ENCODE measurements around the gene METTL18.

The METTL18 gene

DNA sequence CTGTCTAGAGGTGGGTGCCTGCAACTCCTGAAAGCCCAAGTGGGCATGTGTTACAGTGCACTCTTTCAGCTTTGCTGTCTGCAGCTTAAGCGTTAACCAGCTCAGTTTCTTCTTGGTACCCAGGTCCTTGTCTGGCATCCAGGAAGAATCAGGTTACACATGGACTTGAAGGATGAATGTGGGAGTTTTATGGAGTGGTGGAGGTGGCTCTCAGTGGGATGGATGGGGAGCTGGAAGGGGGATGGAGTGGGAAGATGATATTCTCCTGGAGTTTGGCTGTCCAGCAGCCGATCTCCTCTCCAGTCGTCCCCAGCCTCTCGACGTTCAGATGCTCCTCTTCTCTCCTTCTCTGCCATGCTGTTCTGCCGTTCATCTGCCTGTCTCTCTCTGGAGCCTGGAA is 9.4 kb downstream of the METTL18 start:
- DNase-seq (ENCODE audit: low read depth), result no peak

DNA sequence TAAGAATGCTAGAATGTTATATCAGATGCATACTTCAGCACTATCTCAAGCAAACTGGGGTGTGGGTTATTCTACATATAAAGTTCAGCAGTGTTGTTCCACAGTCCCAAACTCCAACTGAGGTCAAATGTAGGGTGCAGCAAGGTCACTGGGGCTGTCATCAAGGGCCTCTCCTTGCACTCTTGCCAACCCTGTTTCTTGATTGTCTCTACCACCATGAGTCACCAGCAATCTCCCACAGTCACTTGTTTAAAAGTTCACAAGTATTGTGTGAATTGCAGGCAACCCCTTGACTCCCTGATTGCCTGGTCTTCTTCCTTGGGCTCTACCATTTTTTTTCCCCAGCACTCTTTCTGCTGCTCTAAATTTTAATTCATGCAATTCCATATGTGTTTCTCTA is 10.6 kb downstream of the METTL18 start:
- no peak for DNase-seq (ENCODE audit: low read depth)

DNA sequence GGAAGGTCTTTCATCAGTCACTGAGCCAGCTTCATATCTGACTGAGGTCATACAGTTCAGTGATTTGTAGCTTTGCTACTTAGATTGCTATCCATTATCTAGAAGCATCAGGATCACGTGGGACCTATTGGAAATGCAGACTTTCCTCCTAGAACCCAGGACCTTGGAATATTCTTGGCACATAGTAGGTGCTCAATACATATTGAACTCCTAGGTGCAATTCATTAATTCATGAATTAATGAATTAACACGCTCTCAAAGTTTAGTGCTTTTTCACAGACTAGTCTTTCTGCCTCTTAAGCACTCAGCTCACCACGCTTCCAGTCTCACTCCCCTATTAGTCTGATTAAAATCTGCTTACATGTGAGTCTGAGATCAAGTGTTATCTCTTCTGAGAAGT is 12.1 kb downstream of the METTL18 start:
- DNase-seq (ENCODE audit: low read depth), result no peak

DNA sequence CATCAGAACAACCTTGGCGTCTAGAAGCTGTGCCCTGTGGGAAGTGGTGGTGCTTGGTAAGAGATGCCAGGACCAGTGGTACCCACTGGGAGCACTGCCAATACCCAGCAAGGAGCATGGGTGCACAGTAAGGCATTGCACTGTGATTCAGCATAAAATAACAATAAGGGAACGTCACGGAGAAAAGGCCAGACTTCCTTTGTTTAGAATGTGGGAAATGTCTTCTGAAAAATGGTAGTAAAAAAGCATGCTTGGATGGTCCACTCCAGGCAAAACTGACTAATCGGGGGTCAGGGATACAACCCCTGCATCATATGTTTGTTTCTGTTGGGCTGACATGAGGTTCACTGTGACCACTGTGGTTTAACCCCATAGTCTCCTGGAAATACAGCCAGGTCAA is 14.7 kb downstream of the METTL18 start:
- no peak for DNase-seq (ENCODE audit: low read depth)

DNA sequence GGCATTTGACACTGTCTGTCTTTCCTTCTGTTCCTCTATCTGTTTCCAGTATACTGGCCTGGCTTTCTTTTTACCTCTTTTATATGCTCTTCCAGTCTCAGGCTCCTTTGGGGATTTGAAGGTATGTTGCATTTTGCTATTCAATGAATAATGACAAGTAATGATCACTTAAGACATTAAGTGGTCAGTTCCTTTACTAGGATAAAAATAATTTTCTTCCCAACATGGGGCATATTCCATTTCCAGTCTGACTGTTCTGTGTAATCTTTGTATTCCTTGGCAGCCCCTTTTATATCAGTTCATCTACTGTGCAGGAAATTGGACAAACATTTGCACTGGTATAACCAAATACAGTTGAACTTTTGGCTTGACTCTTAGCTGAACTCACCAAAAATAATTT is 15.6 kb downstream of the METTL18 start:
- no peak for DNase-seq (ENCODE audit: low read depth)

DNA sequence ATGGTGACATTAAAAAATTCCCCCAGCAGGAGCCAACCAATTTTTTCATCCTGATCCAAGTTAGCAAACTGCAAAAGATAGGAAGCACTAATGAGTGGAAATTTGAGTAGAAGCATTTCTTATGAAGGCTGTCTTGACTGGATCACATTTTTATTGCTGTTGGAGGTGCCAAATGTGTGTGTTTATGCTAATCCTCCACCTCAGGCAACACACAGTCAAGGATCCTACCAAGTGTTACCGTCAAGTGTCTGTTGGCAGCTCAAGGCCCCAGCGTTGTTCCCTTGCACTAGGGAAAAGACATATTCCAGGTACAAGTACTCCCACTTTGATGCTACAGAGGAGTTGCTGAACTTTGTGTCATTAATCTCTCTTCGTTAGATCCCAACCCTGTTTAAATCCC is 18.3 kb downstream of the METTL18 start:
- DNase-seq (ENCODE audit: low read depth), result no peak

DNA sequence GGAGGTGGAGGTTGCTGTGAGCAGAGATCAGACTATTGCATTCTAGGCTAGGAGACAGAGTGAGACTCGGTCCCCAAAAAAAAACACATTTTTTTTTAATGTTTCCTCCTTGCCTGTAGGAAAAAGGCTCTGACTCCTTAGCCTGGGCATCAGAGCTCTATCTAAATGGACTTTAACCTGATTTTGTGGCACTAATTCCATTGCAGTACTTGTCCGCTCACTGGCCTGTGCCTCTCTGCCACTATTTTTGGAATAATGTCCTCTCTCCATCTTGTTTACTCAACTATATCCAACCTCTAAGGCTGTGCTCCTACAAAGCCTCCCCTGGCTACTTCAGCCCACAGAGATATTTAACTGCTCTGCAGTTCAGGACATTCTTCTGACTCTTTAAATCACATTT is 26.5 kb downstream of the METTL18 start:
- no peak for DNase-seq (ENCODE audit: low read depth)

DNA sequence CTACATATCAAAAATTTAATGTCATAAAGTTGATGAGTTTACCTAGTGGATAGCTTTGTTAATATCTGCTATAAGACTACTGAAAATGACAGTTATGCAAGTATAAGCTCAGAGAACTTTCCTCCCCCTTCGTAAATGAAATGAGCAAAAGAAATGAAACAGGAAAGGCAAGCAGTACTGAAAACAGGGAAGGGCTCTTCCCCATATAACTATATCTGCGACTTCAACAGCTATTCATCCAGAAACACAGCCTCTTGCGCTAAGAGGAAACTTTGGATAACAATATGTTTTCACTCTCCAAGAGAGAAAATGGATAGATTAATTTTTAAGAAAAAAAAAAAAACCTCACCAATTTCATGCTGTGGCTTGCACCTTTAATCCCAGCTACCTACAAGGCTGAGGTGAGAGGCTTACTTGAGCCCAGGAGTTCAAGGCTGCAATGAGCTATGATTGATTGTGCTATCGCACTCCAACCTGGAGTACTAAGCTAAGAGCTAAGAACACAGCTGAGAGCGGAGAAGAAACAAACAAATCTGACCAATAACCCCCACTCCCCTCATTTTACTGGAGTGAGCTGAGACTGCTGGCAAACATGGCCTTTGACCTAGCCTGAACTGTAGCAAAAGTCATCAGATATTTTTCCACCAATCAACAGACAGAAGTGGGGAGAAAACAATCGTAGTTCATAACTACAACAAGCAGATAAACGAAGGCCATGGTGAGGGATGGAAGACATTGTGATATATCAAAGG is 29.0 kb downstream of the METTL18 start:
- no peak for DNase-seq (ENCODE audit: low read depth)

DNA sequence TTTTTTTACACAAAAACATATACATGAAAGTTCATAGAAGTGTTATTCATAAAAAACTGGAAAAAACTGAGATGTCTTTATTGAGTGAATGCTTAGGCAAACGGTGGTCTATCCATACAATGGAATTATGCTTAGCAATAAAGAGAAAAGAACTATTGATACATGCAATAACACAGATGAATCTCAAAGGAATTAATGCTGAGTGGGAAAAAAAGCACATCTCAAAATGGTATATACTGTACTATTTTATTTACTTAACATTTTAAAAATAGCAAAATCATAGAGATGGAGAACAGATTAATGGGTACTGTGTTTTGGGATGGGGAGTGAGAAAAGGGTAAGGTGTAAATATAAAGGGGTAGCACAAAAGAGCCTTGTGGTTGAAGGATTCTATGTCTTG is 29.8 kb downstream of the METTL18 start:
- no peak for DNase-seq (ENCODE audit: low read depth)

DNA sequence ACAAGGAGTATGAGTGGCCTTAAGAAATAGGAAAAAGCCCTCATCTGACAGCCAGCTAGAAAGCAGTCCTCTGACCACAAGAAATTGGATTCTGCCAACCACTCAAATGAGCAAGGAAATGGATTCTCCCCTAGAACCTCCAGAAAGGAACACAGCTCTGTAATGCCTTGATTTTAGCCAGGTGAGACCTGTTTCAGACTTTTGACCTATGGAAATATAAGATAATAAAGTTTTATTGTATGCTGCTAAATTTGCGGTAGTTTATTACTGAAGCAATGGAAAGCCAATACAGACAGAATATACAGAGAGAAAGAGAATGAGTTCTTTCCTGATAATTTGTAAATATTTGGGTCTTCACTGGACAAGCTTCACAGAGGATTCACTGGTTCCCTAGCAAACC is 32.0 kb downstream of the METTL18 start:
- no peak for DNase-seq (ENCODE audit: low read depth)

DNA sequence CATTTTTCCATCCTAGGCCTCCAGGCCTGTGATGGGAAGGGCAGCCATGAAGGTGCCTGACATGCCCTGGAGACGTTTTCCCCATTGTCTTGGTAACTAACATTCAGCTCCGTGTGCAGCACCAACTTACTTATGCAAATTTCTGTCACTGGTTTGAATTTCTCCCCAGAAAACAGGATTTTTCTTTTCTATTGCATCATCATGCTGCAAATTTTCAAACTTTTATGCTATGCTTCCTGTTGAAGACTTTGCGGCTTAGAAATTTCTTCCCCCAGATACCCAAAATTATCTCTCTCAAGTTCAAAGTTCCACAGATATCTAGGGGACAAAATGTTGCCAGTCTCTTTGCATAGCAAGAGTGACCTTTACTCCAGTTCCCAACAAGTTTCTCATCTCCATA is 35.7 kb downstream of the METTL18 start:
- no peak for DNase-seq (ENCODE audit: low read depth)

DNA sequence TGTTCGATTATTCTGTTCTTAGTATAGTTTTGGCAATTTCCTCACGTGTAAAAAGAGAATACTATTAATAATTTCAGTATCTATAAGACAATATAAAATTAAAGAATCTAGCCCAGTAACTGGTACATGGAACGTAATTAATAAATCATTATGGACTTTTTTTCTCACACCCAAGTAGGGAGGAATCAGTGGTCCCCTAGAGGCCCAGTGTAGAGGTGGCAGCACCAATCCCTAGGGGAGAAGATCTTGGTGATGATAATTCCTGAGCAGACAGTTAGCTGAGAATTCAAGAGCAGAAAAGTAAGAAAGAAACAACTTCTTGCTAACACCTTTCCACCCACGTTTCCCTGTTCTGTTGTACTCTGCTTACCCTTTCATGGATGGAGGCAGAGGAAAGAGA is 41.2 kb downstream of the METTL18 start:
- no peak for DNase-seq (ENCODE audit: low read depth)

DNA sequence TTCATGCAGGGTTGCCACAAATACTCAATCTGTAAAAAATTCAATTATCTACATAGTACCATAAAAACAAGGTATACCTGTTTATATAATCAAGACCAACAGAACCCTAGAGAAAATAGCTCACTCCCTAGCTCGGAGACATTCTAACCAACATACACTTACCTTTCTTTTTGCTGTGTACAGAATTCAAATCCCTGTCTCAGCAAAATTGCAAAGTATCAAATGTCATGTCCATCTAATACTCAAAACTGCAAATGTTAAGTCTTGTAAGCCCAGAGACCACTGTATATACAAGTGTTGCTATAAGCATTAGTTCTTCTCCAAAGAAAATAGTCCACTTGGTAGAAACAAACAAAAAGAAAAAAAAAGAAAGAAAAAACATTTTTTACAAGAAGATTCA is 44.7 kb downstream of the METTL18 start:
- DNase-seq (ENCODE audit: low read depth), result no peak

DNA sequence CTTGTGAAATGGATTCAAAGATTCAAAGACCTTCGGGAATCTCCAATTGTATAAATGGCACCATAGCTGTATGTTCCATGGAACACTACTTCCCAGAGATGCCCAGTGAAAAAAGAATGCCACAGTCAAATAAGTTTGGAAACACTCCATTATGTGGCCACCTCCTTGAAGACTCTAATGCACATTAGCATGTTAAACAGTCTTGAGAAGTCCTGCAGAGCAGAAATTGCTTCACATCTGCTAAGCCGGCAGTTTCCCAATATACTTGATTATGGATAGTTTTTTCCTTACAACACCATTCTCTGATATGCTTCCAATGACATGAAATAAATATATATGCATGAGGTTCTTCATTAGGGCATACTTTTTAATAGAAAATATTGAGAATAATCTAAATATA is 48.2 kb downstream of the METTL18 start:
- no peak for DNase-seq (ENCODE audit: low read depth)

DNA sequence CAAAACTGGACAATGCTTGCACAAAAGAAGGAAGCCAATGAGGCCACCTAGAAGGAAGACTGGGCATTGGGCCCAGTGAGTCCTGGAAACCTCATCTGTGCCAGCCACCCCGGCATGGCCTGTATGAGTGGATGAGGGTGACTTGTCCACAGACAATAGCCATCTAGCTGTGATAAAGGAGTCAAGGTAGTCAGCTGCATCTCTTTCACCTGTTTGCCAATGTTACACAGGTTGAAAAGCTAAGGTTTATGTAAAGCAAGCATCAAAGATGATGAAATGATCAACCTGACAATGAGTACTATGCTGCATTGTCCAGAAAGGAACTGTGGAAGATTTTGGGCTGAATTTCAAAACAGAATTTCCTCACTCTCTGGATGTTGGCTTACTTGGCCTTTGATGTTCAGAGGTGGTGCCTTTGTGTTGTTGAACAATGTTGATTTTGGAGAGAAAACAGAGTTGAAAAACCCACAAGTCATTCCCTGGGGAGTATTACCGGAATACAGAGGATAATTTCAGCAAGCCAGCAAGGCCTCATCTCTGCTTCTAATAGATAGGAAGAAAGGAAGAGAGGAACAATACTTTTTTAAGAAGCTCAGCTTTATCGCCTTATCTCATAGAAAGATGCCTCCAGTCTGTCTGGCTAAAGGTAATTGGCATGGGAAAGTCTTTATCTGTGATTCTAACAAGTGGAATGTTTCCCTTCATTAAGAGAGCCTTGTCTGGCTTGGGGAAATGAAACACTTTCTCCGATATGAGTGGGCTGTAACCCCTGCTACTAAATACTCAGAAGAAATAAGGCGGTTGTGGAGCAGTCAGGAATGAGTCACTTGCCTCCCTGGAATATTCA is 49.5 kb downstream of the METTL18 start:
- DNase-seq (ENCODE audit: low read depth), result no peak

All from activated T-cell treated with anti-CD3 and anti-CD28 coated beads for 24 hours (primary cell).